Measurements from ENCODE around the gene TMIGD2.

The TMIGD2 gene

GRCh38 chr19:4267901-4268815, 34.0 kb downstream of the TMIGD2 start:
- no peak for TF ChIP-seq CTCF (conservative IDR thresholded peaks at IDR 0.05; ENCODE audit: low read depth, low read length)
- no peak overlapping the region for H3K4me3 ChIP-seq (ENCODE audit: low read length)
- DNase-seq (ENCODE audit: low read depth): no peak

GRCh38 chr19:4267101-4267900, 34.9 kb downstream of the TMIGD2 start:
- peak; percentile 80 for TF ChIP-seq CTCF (conservative IDR thresholded peaks at IDR 0.05; ENCODE audit: low read depth, low read length)
- no peak for DNase-seq (ENCODE audit: low read depth)
- H3K4me3 ChIP-seq (ENCODE audit: low read length): no peak overlapping the region

GRCh38 chr19:4266253-4267000, 35.8 kb downstream of the TMIGD2 start:
- TF ChIP-seq CTCF (conservative IDR thresholded peaks at IDR 0.05; ENCODE audit: low read depth, low read length): no peak
- DNase-seq (ENCODE audit: low read depth): no peak
- no peak overlapping the region for H3K4me3 ChIP-seq (ENCODE audit: low read length)

GRCh38 chr19:4264812-4265211, 37.4 kb downstream of the TMIGD2 start:
- TF ChIP-seq CTCF (conservative IDR thresholded peaks at IDR 0.05; ENCODE audit: low read depth, low read length): no peak
- no peak overlapping the region for H3K4me3 ChIP-seq (ENCODE audit: low read length)
- DNase-seq (ENCODE audit: low read depth): no peak

GRCh38 chr19:4260613-4261191, 41.5 kb downstream of the TMIGD2 start:
- no peak for TF ChIP-seq CTCF (conservative IDR thresholded peaks at IDR 0.05; ENCODE audit: low read depth, low read length)
- no peak overlapping the region for H3K4me3 ChIP-seq (ENCODE audit: low read length)
- DNase-seq (ENCODE audit: low read depth): no peak

GRCh38 chr19:4258181-4258580, 44.0 kb downstream of the TMIGD2 start:
- no peak for DNase-seq (ENCODE audit: low read depth)
- H3K4me3 ChIP-seq (ENCODE audit: low read length): no peak overlapping the region
- no peak for TF ChIP-seq CTCF (conservative IDR thresholded peaks at IDR 0.05; ENCODE audit: low read depth, low read length)

All from retinal pigment epithelial cell (primary cell).